Stimulated activated CD8-positive, alpha-beta memory T cell treated with anti-CD3 and anti-CD28 coated beads, Interleukin-15, amount 100 ng/mL, for 1 hour (primary cell): ENCODE results near the gene CYP2C19.
"Not testable (repeated sequence)": the region's sequence is repeated elsewhere in the genome, so short reads cannot be mapped to it uniquely, and the experiment has no call there.

Experiments
- DNase-seq: peaks from one replicate; pipeline ENCODE4 v3.0.0-alpha.2; 2020; ENCODE audit warnings: low read depth

CYP2C19 gene

DNA sequence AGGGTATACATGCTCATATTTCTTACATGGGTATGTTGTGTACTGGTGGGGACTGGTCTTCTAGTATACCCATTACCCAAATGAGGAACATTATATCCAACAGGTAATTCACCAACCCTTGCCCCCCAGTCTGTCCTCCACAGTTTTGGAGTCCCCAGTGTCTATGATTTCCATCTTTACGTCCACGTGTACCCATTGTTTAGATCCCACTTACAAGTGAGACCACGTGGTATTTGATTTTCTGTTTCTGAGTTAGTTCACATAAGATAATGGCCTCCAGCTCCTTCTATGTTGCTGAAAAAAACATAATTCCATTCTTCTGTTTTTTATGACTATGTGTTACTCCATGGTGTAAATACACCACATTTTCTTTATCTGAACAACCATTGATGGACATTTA lies 126.6 kb downstream of the CYP2C19 start:
- DNase-seq: no peak

GRCh38 chr10:94890264-94891022 lies 128.0 kb downstream of the CYP2C19 start:
- no peak for DNase-seq

DNA sequence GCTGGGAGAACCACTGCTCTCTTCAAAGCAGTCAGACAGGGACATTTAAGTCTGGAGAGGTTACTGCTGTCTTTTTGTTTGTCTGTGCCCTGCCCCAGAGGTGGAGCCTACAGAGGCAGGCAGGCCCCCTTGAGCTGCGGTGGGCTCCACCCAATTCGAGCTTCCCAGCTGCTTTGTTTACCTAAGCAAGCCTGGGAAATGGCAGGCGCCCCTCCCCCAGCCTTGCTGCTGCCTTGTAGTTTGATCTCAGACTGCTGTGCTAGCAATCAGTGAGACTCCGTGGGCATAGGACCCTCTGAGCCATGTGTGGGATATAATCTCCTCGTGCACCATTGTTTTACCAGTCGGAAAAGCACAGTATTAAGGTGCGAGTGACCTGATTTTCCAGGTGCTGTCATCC lies 135.9 kb downstream of the CYP2C19 start:
- DNase-seq: not testable (repeated sequence)

GRCh38 chr10:94902080-94902479 lies 139.6 kb downstream of the CYP2C19 start:
- DNase-seq: no peak

DNA sequence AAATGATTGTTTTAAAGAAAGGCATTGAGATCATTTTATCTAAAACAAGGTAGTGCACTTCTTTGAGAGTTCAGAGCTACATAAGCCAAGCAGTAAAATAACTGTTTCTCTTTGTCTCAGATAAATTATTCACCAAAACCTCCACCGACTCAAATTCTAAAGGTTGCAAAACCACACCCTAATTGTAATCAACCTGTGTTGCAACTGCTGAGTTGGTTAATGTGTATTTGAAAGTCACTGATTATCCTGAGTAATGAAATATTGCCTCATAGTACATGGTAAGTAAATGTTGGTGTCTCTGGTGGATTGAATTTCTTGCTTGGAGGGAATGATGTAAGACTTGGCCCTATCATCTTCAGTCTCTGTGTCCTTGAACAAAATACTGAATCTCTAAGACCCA lies 140.1 kb downstream of the CYP2C19 start:
- DNase-seq: no peak
